Stimulated activated CD8-positive, alpha-beta memory T cell treated with anti-CD3 and anti-CD28 coated beads, Interleukin-4, amount 100 ng/mL, for 1 hour (primary cell): ENCODE results near the gene BMP2.

ENCODE experiments used
- DNase-seq, 2 donors: peaks; one replicate each; pipeline ENCODE4 v3.0.0-alpha.2; 2020; ENCODE audit warnings: low read depth in 2 of 2, low spot score in 1 of 2

Gene BMP2

GRCh38 chr20:6767126-6767535 is 355 bp upstream of the BMP2 start:
- no peak for DNase-seq

DNA sequence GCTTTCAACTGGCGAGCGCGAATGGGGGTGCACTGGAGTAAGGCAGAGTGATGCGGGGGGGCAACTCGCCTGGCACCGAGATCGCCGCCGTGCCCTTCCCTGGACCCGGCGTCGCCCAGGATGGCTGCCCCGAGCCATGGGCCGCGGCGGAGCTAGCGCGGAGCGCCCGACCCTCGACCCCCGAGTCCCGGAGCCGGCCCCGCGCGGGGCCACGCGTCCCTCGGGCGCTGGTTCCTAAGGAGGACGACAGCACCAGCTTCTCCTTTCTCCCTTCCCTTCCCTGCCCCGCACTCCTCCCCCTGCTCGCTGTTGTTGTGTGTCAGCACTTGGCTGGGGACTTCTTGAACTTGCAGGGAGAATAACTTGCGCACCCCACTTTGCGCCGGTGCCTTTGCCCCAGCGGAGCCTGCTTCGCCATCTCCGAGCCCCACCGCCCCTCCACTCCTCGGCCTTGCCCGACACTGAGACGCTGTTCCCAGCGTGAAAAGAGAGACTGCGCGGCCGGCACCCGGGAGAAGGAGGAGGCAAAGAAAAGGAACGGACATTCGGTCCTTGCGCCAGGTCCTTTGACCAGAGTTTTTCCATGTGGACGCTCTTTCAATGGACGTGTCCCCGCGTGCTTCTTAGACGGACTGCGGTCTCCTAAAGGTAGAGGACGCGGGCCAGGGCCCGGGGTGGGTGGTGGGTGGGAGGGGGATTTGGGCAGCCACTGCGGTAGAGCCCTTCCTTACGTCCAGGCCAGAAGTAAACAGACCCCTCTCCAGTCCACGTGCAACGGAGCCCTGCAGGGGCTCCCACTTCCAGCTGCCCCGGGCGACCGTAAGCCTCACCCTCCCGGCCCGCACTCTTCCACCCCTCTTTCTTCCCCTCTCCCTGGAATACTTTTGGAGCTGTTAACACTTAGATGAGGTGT is 998 bp downstream of the BMP2 start:
- no peak for DNase-seq

- DNase-seq, result no peak
These were observed 2.7 kb downstream of the BMP2 start for GRCh38 chr20:6769903-6770785.

DNA sequence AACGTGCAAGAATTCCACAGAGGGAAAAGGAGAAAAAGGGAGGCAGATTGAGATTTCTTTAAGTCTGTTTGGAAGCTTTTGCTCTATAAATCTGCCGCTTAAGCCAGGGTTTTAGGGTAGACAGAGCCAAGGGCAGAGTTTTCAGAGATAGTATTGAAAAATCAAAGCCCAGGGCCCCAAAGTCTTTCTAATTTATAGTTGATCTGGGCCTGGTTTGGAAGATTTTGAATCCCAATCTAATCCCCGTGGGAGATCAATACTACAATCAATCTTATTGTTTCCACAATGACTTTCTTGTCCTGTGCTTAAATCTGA is 3.3 kb downstream of the BMP2 start:
- DNase-seq, result no peak

- no peak for DNase-seq
These were observed 13.1 kb downstream of the BMP2 start for GRCh38 chr20:6780433-6781190.

DNA sequence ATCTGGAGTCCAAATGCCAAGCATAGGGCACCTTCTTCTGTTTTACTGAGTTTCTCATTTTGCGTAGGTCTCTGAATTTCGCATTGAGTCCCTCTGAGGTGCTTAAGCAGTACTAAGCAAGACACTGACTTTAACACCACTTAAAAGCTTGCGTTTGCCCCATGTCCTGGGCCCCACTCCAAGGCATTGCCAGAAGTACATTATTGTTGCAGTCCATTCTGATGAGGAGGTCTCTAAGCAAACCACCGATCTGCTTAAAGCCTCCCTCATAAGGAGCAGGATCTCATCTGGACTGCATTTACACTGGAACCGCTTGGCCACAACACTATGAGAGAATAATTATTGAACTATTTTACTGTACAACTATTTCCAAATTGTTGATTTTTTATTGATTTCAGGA is 16.3 kb downstream of the BMP2 start:
- no peak for DNase-seq

- DNase-seq, result no peak
These were observed 16.7 kb downstream of the BMP2 start for GRCh38 chr20:6784210-6784631.

GRCh38 chr20:6784767-6785166 is 17.3 kb downstream of the BMP2 start:
- DNase-seq, result no peak

GRCh38 chr20:6786548-6786947 is 19.1 kb downstream of the BMP2 start:
- DNase-seq, result no peak

- no peak for DNase-seq
These were observed 25.3 kb downstream of the BMP2 start for GRCh38 chr20:6792789-6793188.

- DNase-seq, result no peak
These were observed 34.7 kb downstream of the BMP2 start for GRCh38 chr20:6802227-6802626.

DNA sequence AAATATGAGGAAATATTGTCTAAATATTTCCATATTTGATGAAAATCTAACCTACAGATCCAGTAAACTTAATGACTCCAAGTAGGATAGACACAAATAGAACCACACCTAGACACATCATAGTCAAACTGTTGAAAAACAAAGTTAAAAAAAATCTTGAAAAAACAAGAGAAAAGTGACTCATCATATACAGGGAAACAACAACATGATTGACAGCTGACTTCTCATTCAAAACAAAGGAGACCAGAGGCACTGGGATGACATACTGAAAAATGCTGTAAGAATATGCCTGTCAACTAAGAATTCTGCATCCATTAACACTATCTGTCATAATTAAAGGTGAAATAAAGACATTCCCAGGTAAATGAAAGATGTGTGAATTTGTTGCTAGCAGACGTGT is 38.8 kb downstream of the BMP2 start:
- DNase-seq, result no peak

GRCh38 chr20:6811262-6812035 is 44.0 kb downstream of the BMP2 start:
- DNase-seq, result no peak

- DNase-seq, result no peak
These were observed 45.0 kb downstream of the BMP2 start for GRCh38 chr20:6812530-6812929.

DNA sequence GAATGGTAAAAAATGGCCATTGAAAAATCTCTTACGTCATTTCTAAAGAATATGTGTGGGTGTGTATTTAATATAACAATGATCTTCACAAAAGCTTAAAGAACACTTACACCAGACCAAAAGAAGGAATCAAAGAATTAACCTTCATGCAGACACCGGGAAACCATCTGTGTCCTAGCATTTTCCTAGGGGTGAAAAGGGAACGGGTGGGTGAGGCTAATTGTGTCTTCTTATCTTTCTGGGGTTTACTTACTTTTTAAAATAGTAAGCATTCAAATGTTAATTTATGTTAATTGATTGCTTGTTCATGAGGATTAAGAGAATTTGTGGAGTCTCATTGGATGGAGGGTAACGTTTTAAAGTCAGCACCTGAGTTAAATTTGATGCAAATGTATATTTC is 47.5 kb downstream of the BMP2 start:
- no peak for DNase-seq

DNA sequence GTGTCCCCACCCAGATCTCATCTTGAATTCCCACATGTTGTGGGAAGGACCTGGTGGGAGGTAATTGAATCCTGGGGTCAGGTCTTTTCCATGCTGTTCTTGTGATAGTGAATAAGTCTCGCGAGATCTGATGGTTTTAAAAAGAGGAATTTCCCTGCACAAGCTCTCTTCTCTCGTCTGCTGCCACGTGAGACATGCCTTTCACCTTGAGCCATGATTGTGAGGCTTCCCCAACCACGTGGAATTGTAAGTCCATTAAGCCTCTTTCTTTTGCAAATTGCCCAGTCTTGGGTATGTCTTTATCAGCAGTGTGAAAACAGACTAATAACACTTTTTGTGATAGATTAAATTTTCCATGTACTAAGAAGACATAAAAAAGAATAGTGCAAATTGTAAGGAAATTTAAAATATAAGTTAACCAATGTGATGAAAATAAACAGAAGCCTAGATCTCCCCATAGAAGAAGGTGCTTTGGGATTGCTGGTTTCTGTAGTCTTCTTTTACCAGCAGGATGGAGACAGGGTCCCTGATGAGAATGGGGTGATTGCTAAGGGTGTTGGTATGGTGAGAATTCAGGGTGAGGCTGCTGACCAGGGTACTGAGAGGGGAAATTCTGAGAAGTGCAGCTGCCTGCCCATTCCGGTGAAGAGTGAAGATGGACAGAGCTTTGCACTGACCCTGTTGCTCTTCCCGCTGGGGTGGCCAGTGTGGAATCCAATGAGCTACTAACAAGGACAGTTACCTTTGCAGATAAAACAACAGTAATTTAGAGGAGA is 50.7 kb downstream of the BMP2 start:
- no peak for DNase-seq

GRCh38 chr20:6819599-6819998 is 52.1 kb downstream of the BMP2 start:
- no peak for DNase-seq

- DNase-seq, result no peak
These were observed 56.9 kb downstream of the BMP2 start for GRCh38 chr20:6824401-6824800.

DNA sequence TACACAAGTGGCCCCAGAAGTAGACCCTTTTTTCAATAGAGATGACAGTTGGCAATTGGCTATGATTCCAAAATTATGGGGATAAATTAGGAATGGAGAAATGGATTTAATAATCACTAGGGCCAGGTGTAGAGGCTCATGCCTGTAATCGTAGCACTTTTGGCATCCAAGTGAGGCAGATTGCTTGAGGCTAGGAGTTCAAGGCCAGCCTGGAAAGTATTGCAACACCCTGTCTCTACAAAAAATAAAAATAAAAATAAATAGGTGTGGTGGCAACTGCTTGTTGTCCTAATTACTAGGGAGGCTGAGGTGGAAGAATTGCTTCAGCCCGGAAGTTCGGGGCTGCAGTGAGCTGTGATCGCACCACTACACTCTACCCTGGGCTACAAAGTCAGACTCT is 60.0 kb downstream of the BMP2 start:
- DNase-seq, result no peak

DNA sequence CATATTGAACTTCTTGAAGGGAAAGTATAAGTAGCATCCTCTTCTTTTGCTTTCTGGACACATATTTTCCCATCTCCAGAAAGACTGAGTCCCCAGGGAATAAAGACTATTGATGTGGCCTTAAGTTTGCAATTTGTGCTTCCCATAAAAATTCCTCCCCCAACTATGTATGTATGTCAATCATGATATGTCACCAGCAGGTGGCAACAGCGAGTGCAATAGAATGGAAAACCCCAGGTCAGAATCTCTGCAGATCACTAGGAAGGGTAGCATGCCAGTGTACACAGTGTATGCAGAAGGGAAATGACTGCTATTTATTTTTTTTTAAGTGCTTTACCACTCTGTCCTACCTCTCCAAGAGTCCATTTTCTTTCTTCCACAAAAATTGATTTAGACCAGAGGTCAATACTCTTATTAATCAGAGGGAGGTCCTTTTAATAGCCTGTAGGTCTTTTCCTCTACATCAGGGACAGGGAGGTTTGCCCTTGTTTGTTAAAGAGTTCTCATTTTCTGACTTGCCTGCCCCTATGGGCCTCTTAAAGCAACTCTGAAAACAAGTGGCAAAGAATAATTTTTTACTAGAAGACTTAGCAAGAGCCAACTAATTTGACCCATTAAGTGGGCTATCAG is 61.4 kb downstream of the BMP2 start:
- no peak for DNase-seq
